Progenitor cell of endocrine pancreas (in vitro differentiated cells): ENCODE measurements around the gene PIK3CA. TPM values are rescaled to one million over a fixed set of nuclear protein-coding genes. Genes with fewer than 3 reads are reported as not detected.

Experiments used
- DNase-seq: peaks from one replicate; pipeline ENCODE4 v3.0.0; 2021; ENCODE audit warnings: low spot score; ENCODE audit not compliant: unreplicated experiment
- H3K27ac Mint-ChIP-seq: 2 replicates; pipeline ENCODE4 v1.8.0; 2021; ENCODE audit warnings: mild to moderate bottlenecking, moderate library complexity, mixed read lengths
- H3K27me3 Mint-ChIP-seq: 2 replicates; pipeline ENCODE4 v1.8.0; 2021; ENCODE audit warnings: mixed read lengths
- H3K36me3 Mint-ChIP-seq: 2 replicates; pipeline ENCODE4 v1.8.0; 2022; ENCODE audit warnings: mixed read lengths; ENCODE audit not compliant: insufficient read depth
- H3K4me1 Mint-ChIP-seq: 2 replicates; pipeline ENCODE4 v1.8.0; 2021; ENCODE audit warnings: low read depth, mixed read lengths
- H3K4me3 Mint-ChIP-seq: 2 replicates; pipeline ENCODE4 v1.8.0; 2021; ENCODE audit warnings: low read depth, mild to moderate bottlenecking, moderate library complexity, mixed read lengths
- H3K9me3 Mint-ChIP-seq: 2 replicates; pipeline ENCODE4 v1.8.0; 2021; ENCODE audit warnings: low read depth, mixed read lengths
- total RNA-seq: library from RNA; stranded (reverse); gene quantifications from 2 replicates; pipeline ENCODE4 v1.2.1, GENCODE V29; 2021
- TF ChIP-seq, protein P1 (sequence below): fragments of 200-600 bp; sonication (generic); IDR thresholded peaks from one replicate; pipeline ENCODE4 v1.5.0; 2021; ENCODE audit warnings: antibody characterized with exemption, mild to moderate bottlenecking; ENCODE audit not compliant: unreplicated experiment

PIK3CA gene
- total RNA-seq, 1 donor from 2014 or later, result 19.2 TPM

DNA sequence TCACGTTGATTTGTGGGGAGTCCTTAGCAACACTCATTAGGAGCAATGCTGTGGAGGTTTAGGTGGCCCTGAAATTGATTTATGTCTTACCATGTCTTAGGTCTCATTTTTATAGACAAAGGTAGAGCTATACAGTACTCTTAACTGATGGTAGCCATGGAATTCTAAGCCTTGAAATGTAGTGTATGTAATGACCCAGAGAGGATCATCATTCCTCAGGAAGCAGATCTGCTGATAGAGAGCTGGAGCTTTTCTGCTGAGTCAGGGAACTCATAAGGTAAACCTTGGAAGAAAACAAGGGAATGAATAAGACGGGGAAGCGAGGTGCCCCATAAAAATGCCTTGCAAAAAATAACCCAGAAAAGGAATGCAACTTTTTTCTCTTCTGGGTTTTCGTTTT lies 140.7 kb downstream of the PIK3CA start:
- H3K36me3 Mint-ChIP-seq, result peaks cover 3% of the 10 kb centered on the region
- TF ChIP-seq, protein P1, sequence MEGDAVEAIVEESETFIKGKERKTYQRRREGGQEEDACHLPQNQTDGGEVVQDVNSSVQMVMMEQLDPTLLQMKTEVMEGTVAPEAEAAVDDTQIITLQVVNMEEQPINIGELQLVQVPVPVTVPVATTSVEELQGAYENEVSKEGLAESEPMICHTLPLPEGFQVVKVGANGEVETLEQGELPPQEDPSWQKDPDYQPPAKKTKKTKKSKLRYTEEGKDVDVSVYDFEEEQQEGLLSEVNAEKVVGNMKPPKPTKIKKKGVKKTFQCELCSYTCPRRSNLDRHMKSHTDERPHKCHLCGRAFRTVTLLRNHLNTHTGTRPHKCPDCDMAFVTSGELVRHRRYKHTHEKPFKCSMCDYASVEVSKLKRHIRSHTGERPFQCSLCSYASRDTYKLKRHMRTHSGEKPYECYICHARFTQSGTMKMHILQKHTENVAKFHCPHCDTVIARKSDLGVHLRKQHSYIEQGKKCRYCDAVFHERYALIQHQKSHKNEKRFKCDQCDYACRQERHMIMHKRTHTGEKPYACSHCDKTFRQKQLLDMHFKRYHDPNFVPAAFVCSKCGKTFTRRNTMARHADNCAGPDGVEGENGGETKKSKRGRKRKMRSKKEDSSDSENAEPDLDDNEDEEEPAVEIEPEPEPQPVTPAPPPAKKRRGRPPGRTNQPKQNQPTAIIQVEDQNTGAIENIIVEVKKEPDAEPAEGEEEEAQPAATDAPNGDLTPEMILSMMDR, result no peak
- H3K27ac Mint-ChIP-seq, result no peak overlapping the region
- no peak for DNase-seq
- H3K9me3 Mint-ChIP-seq, result peaks cover 3% of the 10 kb centered on the region
- no peak overlapping the region for H3K4me3 Mint-ChIP-seq
- peaks cover 6% of the 10 kb centered on the region for H3K4me1 Mint-ChIP-seq
- H3K27me3 Mint-ChIP-seq, result no peaks in the 10 kb centered on the region

DNA sequence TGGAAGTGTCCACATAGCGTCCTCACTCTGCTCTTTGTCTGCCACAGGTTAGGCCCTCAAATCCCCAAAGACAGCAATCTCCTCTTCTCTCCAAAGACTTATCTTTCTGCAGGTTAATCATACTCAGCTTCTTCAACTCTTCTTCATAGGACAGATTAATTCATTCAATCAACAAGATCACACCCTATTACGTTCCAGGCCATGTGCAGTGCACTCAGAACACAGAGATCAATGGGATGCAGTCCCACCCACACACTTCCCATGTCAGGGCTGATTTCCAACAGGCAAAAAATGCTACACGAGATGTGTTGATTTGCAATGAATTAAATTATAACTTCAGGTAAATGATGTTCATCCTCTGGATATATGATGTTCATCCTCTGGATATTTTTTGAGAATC lies 141.1 kb downstream of the PIK3CA start:
- Mint-ChIP-seq H3K27ac (no peak overlapping the region), H3K4me1 (peaks cover 6% of the 10 kb centered on the region), H3K36me3 (peaks cover 3% of the 10 kb centered on the region)

More for the DNA sequence above, 141.1 kb downstream of the PIK3CA start:
- DNase-seq, result no peak
- Mint-ChIP-seq H3K9me3 (peaks cover 3% of the 10 kb centered on the region), H3K4me3 (no peak overlapping the region), H3K27me3 (no peaks in the 10 kb centered on the region)
- TF ChIP-seq, protein P1, result no peak

Other genes with a start within 250 kb of the PIK3CA start
- gene ZMAT3, start 76.5 kb upstream of the PIK3CA start, total RNA-seq, result 13.6 and 14.1 TPM in 2 replicates
- 3.4 and 4.4 TPM in 2 replicates for gene KCNMB3, start 102.8 kb downstream of the PIK3CA start, total RNA-seq
- 43.1 and 43.2 TPM in 2 replicates for gene ZNF639, start 174.7 kb downstream of the PIK3CA start, total RNA-seq
- gene MFN1, start 199.4 kb downstream of the PIK3CA start, total RNA-seq, result 61.1 and 64.8 TPM in 2 replicates